RKO (cell line): ENCODE data around the gene SPAG17.

Source experiments
- DNase-seq: peaks from one replicate; pipeline ENCODE4 v3.0.0-alpha.2; 2016; ENCODE audit warnings: low spot score

SPAG17 gene

DNA sequence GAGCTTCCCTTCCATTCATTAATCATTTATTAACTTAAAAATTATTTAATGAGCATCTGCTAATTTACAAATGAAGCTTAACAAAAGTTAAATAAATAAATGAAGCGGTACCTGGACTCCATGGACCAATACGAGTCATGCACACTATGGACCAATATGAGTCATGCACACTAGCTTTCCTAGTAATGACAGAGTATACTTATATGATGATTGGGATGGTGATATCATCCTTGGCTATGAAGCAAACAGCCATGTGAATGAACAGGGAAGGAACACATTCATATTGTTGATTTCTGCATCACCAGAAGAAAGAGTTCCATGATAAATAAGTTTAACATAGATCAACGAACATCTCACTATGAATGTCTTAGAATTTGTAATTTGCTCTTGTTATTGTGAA, 109.9 kb downstream of the SPAG17 start:
- DNase-seq = peak; percentile 51

- DNase-seq = no peak
These were observed 111.2 kb downstream of the SPAG17 start for GRCh38 chr1:118073648-118074435.

DNA sequence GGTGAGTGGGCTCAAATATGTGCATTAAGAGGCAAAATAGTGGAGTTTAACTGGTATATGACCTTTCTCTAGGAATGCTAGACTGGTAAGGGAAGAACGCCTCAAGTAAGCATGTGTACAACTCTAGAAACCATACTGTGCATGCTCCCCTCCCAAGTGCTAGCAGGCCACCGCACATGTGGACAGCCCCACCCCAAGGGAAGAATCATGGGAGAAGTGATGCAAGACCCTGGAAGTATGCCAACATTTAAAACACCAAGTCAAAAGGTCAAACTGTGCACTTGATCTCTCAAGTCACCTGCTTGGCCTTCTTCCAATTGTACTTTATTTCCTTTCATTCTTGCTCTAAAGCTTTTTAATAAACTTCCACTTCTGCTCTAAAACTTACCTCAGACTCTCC, 135.0 kb downstream of the SPAG17 start:
- DNase-seq = no peak

- DNase-seq = no peak
These were observed 137.3 kb downstream of the SPAG17 start for GRCh38 chr1:118047650-118048224.

- no peak for DNase-seq
These were observed 137.9 kb downstream of the SPAG17 start for GRCh38 chr1:118047006-118047649.

GRCh38 chr1:118043624-118044023, 141.4 kb downstream of the SPAG17 start:
- no peak for DNase-seq

- DNase-seq = no peak
These were observed 142.5 kb downstream of the SPAG17 start for GRCh38 chr1:118042501-118042900.

GRCh38 chr1:118039170-118039569, 145.9 kb downstream of the SPAG17 start:
- no peak for DNase-seq

DNA sequence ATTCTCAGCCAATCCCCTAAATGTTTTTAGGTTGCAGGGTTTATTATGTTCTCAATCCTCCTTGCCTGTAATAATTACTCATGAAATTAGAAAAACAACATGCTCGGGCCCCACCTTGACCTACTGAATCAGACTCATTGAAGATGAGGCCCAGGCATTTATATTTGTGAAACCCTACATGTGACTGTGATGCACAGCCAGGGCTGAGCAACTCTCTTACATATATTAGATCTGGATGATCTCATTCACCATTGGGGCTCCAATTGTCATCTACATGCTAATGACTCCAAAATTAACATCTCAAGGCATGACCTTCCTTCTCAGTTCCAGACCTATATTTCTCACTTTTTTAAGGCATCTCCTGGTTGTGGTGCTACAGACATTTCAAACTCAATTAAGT, 152.1 kb downstream of the SPAG17 start:
- DNase-seq = peak; percentile 2

GRCh38 chr1:118028267-118028666, 156.8 kb downstream of the SPAG17 start:
- DNase-seq = no peak

- DNase-seq = no peak
These were observed 161.8 kb downstream of the SPAG17 start for GRCh38 chr1:118023199-118023598.

GRCh38 chr1:118021668-118022067, 163.4 kb downstream of the SPAG17 start:
- no peak for DNase-seq

DNA sequence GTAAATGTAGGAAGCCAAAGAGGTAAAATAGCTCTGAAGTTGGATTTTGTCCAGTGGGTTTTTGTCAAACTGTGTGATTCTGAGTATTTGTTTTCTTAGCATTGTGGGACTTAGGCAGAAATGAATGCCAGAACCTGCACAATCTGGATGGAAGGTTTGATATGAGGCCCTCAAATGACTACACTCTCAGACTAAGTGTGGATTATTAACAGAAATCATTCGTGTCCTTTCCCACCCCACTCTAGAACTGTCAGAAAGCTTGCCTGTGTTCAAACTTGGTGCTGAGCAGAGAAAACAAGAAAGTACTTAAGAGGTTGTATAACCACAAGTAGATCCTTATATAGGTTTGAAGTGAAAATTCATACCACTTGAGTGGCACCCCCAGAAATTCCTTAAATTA, 167.0 kb downstream of the SPAG17 start:
- no peak for DNase-seq

- DNase-seq = no peak
These were observed 171.1 kb downstream of the SPAG17 start for GRCh38 chr1:118013938-118014337.

DNA sequence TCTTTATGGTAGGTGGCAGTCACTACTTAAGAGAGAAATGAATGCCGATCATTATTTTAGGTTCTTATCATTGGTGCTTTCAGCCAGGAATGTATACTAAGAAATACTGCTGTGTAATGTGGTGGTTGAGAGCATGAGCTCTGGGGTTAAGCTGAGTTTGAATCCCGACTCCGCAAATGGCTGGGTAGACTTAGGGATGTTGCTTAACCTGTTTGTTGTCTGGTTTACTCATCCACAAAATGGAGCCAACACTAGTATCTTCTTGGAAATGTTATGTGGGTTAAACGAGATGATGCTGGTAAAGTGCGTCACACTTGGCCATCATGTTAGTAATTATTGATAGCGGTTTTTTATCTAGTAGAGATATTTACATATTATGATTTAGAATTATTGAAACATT, 171.7 kb downstream of the SPAG17 start:
- DNase-seq = no peak

DNA sequence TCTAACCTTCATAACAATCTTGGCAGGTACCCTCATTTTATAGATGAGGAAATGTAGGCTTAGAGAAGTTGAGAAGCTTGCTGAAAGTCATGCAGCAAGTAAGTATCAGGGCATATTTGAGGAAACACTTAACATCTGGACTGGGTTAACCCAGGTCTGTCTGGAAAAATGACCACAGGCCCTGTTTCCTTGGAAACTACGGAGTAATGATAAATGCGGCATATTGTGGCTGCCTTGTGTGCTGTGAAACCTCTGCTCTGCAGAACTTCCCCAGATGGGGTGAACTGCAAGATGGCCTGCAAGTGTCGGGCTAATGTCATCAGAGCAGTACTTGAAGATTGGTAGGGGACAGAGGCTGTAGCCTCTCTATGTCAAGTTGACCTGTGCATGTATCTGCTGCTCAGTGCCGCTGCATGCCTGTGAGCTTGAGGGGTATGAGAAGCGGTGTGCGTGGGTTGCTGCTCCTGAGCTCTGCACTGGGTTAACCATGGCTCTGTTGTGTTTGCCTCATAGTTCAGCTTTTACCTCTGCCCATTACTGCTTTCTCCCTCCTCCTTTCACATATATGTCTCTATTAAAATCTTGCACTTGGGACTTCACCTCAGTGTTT, 172.4 kb downstream of the SPAG17 start:
- DNase-seq = no peak

GRCh38 chr1:118008011-118008410, 177.0 kb downstream of the SPAG17 start:
- DNase-seq = no peak

- DNase-seq = no peak
These were observed 177.6 kb downstream of the SPAG17 start for GRCh38 chr1:118007391-118007790.

DNA sequence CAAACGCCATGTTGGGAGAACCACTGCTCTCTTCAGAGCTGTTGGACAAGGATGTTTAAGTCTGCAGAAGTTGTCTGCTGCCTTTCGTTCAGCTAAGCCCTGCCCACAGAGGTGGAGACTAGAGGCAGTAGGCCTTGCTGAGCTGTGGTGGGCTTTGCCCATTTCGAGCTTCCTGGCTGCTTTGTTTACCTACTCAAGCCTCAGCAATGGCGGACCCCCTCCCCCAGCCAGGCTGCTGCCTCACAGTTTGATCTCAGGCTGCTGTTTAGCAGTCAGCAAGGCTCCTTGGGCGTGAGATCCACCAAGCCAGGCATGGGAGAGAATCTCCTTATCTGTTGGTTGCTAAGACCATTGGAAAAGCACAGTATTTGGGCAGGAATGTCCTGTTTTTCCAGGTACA, 180.7 kb downstream of the SPAG17 start:
- no peak for DNase-seq

DNA sequence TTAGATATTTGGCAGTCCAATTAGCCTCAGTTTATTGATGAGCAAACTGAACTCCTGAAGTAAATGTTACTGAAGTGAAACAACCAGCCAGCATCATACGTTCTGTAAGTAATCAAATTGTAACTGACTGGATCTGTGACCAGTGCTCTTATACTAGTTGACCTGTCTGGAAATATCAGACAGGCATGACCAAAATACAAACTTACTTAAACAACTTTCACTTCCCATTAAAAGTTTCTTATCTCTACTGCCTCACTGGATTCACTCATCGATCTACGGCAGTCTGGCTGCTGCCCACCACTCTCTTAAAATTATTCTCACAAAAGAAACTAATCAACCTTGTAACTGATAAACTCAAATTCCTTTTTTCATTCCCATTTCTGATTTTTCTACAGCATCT, 199.1 kb downstream of the SPAG17 start:
- no peak for DNase-seq

DNA sequence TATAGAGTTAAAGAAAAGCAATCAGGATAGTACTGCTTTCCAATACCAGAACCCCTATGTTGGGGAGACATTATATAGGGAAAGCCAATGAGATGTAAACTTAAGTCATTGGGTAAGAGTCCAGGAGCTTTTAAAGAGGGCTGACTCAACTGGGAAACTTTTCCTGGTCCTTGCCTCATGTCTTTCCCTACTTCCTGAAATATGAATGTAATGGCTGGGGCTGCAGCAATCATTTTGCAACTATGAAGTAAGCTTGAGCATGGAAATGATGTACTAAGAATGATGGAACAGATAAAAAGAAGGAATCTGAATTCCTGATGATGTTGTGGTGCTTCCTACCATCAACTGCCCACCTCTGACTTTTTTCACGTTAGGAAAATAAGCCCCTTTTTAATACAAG, 199.8 kb downstream of the SPAG17 start:
- DNase-seq = no peak

- no peak for DNase-seq
These were observed 203.4 kb downstream of the SPAG17 start for GRCh38 chr1:117981455-117982192.
